Loucy (cell line): ENCODE measurements around the gene SLC31A1.

ENCODE experiments used
- H2AFZ ChIP-seq: fragments of 200-600 bp; sonication (generic); 2 replicates; pipeline ENCODE4 v1.6.0; 2016; ENCODE audit warnings: antibody characterized with exemption, mild to moderate bottlenecking, low read length, moderate library complexity
- H3F3A ChIP-seq: fragments of 200-600 bp; 2 replicates; pipeline ENCODE4 v1.6.0; 2016; ENCODE audit warnings: antibody characterized with exemption, low read depth, mild to moderate bottlenecking
- H3K27me3 ChIP-seq: fragments of 200-600 bp; sonication (generic); 2 replicates; pipeline ENCODE4 v1.6.1; 2014; ENCODE audit warnings: low read length, mild to moderate bottlenecking; ENCODE audit not compliant: insufficient read depth, poor library complexity, severe bottlenecking
- H3K36me3 ChIP-seq: fragments of 200-600 bp; sonication (generic); 2 replicates; pipeline ENCODE4 v1.6.1; 2016; ENCODE audit warnings: low read length; ENCODE audit not compliant: insufficient read depth
- H3K4me1 ChIP-seq: fragments of 200-600 bp; sonication (generic); 2 replicates; pipeline ENCODE4 v1.5.1; 2014; ENCODE audit warnings: low read length, mild to moderate bottlenecking; ENCODE audit not compliant: insufficient read depth, poor library complexity, severe bottlenecking
- H3K4me2 ChIP-seq: fragments of 200-600 bp; sonication (generic); 2 replicates; pipeline ENCODE4 v1.6.0; 2014; ENCODE audit warnings: antibody characterized with exemption, low read length, low read depth, mild to moderate bottlenecking; ENCODE audit not compliant: poor library complexity, severe bottlenecking
- H3K4me3 ChIP-seq: fragments of 200-600 bp; sonication (generic); 2 replicates; pipeline ENCODE4 v1.5.1; 2014; ENCODE audit warnings: low read length, mild to moderate bottlenecking, mixed read lengths; ENCODE audit not compliant: poor library complexity, severe bottlenecking
- H3K79me2 ChIP-seq: fragments of 200-600 bp; sonication (generic); 2 replicates; pipeline ENCODE4 v1.6.1; 2014; ENCODE audit warnings: low read length; ENCODE audit not compliant: insufficient read depth
- H3K9ac ChIP-seq: fragments of 200-600 bp; sonication (generic); 2 replicates; pipeline ENCODE4 v1.6.0; 2014; ENCODE audit warnings: mild to moderate bottlenecking, low read depth, low read length, moderate library complexity; ENCODE audit not compliant: poor library complexity, severe bottlenecking
- H3K9me2 ChIP-seq: fragments of 200-600 bp; sonication (generic); replicated peaks from 2 replicates; pipeline ENCODE4 v1.6.1; 2016; ENCODE audit warnings: low read depth, low read length, mixed read lengths
- H3K9me3 ChIP-seq: fragments of 200-600 bp; sonication (generic); 2 replicates; pipeline ENCODE4 v1.6.1; 2014; ENCODE audit warnings: mild to moderate bottlenecking, antibody characterized with exemption, low read length, low read depth; ENCODE audit not compliant: insufficient read depth
- H4K20me1 ChIP-seq: fragments of 200-600 bp; sonication (generic); 2 replicates; pipeline ENCODE4 v1.6.0; 2014; ENCODE audit warnings: antibody characterized with exemption, low read length, mild to moderate bottlenecking; ENCODE audit not compliant: insufficient read depth, poor library complexity, severe bottlenecking
- EZH2phosphoT487 ChIP-seq: fragments of 200-600 bp; IDR thresholded peaks from 2 replicates; pipeline ENCODE4 v1.6.1; 2018; ENCODE audit warnings: antibody characterized with exemption, mild to moderate bottlenecking, moderate library complexity, borderline replicate concordance
- TF ChIP-seq, protein P1 (sequence below): fragments of 200-600 bp; sonication (generic); conservative IDR thresholded peaks from 2 replicates; pipeline ENCODE4 v1.5.1; 2014; ENCODE audit warnings: mild to moderate bottlenecking, antibody characterized with exemption, low read length

SLC31A1 gene

DNA sequence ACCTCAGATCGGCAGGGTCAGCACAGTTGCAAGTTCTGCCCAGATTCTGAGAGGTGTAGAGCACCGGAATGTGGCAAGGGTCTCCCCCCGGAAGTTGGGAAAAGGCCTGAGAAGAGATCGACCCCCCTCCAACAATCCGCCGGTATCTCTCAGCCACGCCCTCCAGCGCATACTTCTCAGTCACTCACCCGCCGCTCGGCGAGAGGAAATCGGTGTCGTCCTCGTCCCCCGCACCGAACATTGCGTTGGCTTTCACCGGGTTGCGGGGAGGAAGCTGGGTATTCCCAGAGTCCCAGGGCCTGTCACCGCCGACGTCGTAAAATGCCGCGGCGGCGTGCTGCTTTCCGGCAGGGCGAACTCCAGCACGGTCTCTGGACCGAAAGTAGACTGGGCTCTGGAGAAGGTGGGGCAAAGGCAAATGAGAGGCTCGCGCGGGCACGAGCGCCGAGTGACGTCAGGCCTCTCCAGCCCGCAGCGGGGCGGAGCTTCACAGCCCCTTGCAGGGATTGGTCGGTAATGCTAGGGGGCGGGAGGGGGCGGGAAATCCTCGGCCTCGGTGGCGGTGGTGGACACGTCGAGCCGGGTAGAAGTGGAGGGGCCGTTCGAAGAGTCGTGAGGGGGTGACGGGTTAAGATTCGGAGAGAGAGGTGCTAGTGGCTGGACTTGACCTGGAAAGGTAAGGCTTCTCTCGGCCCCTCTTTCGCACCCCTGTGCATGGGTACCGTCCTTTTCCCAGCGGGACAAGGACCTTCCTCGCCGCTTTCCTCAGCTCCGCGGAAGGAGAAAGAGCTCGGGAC, at the start of gene SLC31A1, which contains the start of gene FKBP15:
SLC31A1 (plus strand) TSS at position 542 of the 797 bp plus-strand sequence. CDS start 34,605 bp downstream, outside the sequence.
FKBP15 (minus strand) TSS at position 275 of the 797 bp plus-strand sequence; CDS start at position 241, 34 bp downstream.
- Histone ChIP-seq H4K20me1 (peaks cover 16% of the 10 kb centered on the region), H3K79me2 (peaks cover 63% of the 10 kb centered on the region), H3K4me3 (peak within 1 kb of the TSS; percentile 94), H3K9ac (peak within 1 kb of the TSS; percentile 89), H3F3A (no peaks in the 10 kb centered on the region), H3K4me1 (peaks cover 40% of the 10 kb centered on the region), H3K9me3 (no peaks in the 10 kb centered on the region), H3K9me2 (no peaks in the 10 kb centered on the region), H2AFZ (peak within 1 kb of the TSS; percentile 99), H3K27me3 (no peaks in the 10 kb centered on the region), H3K4me2 (peak within 1 kb of the TSS; percentile 88), H3K36me3 (no peaks in the 10 kb centered on the region)
- no peak for TF ChIP-seq EZH2phosphoT487
- TF ChIP-seq, protein P1, sequence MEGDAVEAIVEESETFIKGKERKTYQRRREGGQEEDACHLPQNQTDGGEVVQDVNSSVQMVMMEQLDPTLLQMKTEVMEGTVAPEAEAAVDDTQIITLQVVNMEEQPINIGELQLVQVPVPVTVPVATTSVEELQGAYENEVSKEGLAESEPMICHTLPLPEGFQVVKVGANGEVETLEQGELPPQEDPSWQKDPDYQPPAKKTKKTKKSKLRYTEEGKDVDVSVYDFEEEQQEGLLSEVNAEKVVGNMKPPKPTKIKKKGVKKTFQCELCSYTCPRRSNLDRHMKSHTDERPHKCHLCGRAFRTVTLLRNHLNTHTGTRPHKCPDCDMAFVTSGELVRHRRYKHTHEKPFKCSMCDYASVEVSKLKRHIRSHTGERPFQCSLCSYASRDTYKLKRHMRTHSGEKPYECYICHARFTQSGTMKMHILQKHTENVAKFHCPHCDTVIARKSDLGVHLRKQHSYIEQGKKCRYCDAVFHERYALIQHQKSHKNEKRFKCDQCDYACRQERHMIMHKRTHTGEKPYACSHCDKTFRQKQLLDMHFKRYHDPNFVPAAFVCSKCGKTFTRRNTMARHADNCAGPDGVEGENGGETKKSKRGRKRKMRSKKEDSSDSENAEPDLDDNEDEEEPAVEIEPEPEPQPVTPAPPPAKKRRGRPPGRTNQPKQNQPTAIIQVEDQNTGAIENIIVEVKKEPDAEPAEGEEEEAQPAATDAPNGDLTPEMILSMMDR, result no peak

GRCh38 chr9:113173341-113173740, 48.0 kb upstream of the SLC31A1 start:
- no peak overlapping the region for H3K4me3 ChIP-seq
- no peaks in the 10 kb centered on the region for H3K27me3 ChIP-seq
- H3K4me2 ChIP-seq, result no peak overlapping the region
- no peak overlapping the region for H2AFZ ChIP-seq
- no peaks in the 10 kb centered on the region for H3K4me1 ChIP-seq
- peaks cover 90% of the 10 kb centered on the region for H3K36me3 ChIP-seq
- H3F3A ChIP-seq, result no peaks in the 10 kb centered on the region
- TF ChIP-seq, protein P1, result no peak
- no peak for TF ChIP-seq EZH2phosphoT487
- no peaks in the 10 kb centered on the region for H3K9me2 ChIP-seq
- no peaks in the 10 kb centered on the region for H4K20me1 ChIP-seq
- H3K9me3 ChIP-seq, result no peaks in the 10 kb centered on the region
- no peaks in the 10 kb centered on the region for H3K79me2 ChIP-seq
- H3K9ac ChIP-seq, result no peak overlapping the region

GRCh38 chr9:113176803-113177202, 44.5 kb upstream of the SLC31A1 start:
- no peaks in the 10 kb centered on the region for H3K27me3 ChIP-seq
- H3K9me2 ChIP-seq, result no peaks in the 10 kb centered on the region
- no peak for TF ChIP-seq EZH2phosphoT487
- TF ChIP-seq, protein P1, result no peak
- no peaks in the 10 kb centered on the region for H3K79me2 ChIP-seq
- no peaks in the 10 kb centered on the region for H3K9me3 ChIP-seq
- peaks cover 90% of the 10 kb centered on the region for H3K36me3 ChIP-seq
- no peaks in the 10 kb centered on the region for H4K20me1 ChIP-seq
- no peak overlapping the region for H2AFZ ChIP-seq
- no peak overlapping the region for H3K4me3 ChIP-seq
- no peak overlapping the region for H3K9ac ChIP-seq
- no peak overlapping the region for H3K4me2 ChIP-seq
- H3F3A ChIP-seq, result no peaks in the 10 kb centered on the region
- H3K4me1 ChIP-seq, result no peaks in the 10 kb centered on the region
